MM.1S (cell line): ENCODE results near the gene RDH5.

Experiments used
- DNase-seq: peaks from one replicate; pipeline ENCODE4 v3.0.0-alpha.2; 2015
- H2AFZ ChIP-seq: fragments of 300-600 bp; sonication (generic); 2 replicates; pipeline ENCODE4 v1.6.0; 2016; ENCODE audit warnings: antibody characterized with exemption, low read length
- H3F3A ChIP-seq: fragments of 300-600 bp; sonication (generic); 2 replicates; pipeline ENCODE4 v1.6.1; 2016; ENCODE audit warnings: mild to moderate bottlenecking, antibody characterized with exemption, low read length, moderate library complexity, mixed read lengths; ENCODE audit not compliant: insufficient read depth
- H3K27ac ChIP-seq: fragments of 300-600 bp; sonication (generic); 2 replicates; pipeline ENCODE4 v1.5.1; 2016; ENCODE audit warnings: mild to moderate bottlenecking, low read length
- H3K27me3 ChIP-seq: fragments of 300-600 bp; sonication (generic); replicated peaks from 2 replicates; pipeline ENCODE4 v1.6.0; 2016; ENCODE audit warnings: low read length; ENCODE audit not compliant: insufficient read depth
- H3K36me3 ChIP-seq: fragments of 300-600 bp; sonication (generic); replicated peaks from 2 replicates; pipeline ENCODE4 v1.6.1; 2016; ENCODE audit warnings: mild to moderate bottlenecking, low read length, mixed read lengths; ENCODE audit not compliant: insufficient read depth
- H3K4me1 ChIP-seq: fragments of 300-600 bp; sonication (generic); 2 replicates; pipeline ENCODE4 v1.6.1; 2016; ENCODE audit warnings: low read length, mixed read lengths
- H3K4me2 ChIP-seq: fragments of 300-600 bp; sonication (generic); 2 replicates; pipeline ENCODE4 v1.6.0; 2016; ENCODE audit warnings: low read depth, low read length
- H3K4me3 ChIP-seq: fragments of 300-600 bp; sonication (generic); 2 replicates; pipeline ENCODE4 v1.5.1; 2016; ENCODE audit warnings: low read length, mixed read lengths
- H3K79me2 ChIP-seq: fragments of 300-600 bp; sonication (generic); 2 replicates; pipeline ENCODE4 v1.6.1; 2016; ENCODE audit warnings: mixed run types, low read length, mixed read lengths
- H3K9ac ChIP-seq: fragments of 300-600 bp; sonication (generic); 2 replicates; pipeline ENCODE4 v1.6.1; 2016; ENCODE audit warnings: low read length, mixed read lengths
- H3K9me2 ChIP-seq: fragments of 300-600 bp; sonication (generic); replicated peaks from 2 replicates; pipeline ENCODE4 v1.6.1; 2016; ENCODE audit warnings: mild to moderate bottlenecking, low read length, mixed read lengths; ENCODE audit not compliant: insufficient read depth
- H3K9me3 ChIP-seq: fragments of 300-600 bp; sonication (generic); replicated peaks from 2 replicates; pipeline ENCODE4 v1.6.1; 2016; ENCODE audit warnings: mild to moderate bottlenecking, low read length, mixed read lengths; ENCODE audit not compliant: insufficient read depth
- H4K20me1 ChIP-seq: fragments of 300-600 bp; sonication (generic); 2 replicates; pipeline ENCODE4 v1.6.1; 2016; ENCODE audit warnings: mild to moderate bottlenecking, low read length, moderate library complexity, mixed read lengths; ENCODE audit not compliant: insufficient read depth
- CTCF ChIP-seq: fragments of 300-600 bp; sonication (generic); IDR thresholded peaks from 2 replicates; pipeline ENCODE4 v1.5.1; 2016; ENCODE audit warnings: antibody characterized with exemption, low read length, mixed read lengths
- EZH2 ChIP-seq: fragments of 300-600 bp; sonication (generic); optimal IDR thresholded peaks from 2 replicates; pipeline ENCODE3; 2017; ENCODE audit warnings: low read depth, mild to moderate bottlenecking, antibody characterized with exemption, low read length, mixed read lengths
- EZH2phosphoT487 ChIP-seq: fragments of 300-600 bp; sonication (generic); IDR thresholded peaks from 2 replicates; pipeline ENCODE4 v1.6.1; 2018; ENCODE audit warnings: antibody characterized with exemption, low read length

The RDH5 gene

GRCh38 chr12:55720071-55720564 is at the start of gene RDH5:
RDH5 (plus strand) TSS chr12:55720393; CDS start chr12:55721185, 792 bp downstream.
- Histone ChIP-seq H3K4me2 (no peak within 1 kb of the TSS), H3F3A (peaks cover 10% of the 10 kb centered on the region; the same call in 1 of the 2 replicates), H3K9me3 (no peaks in the 10 kb centered on the region), H3K79me2 (peaks cover 21% of the 10 kb centered on the region), H3K27ac (no peak within 1 kb of the TSS), H3K4me3 (no peak within 1 kb of the TSS), H3K9ac (no peak within 1 kb of the TSS), H3K27me3 (no peaks in the 10 kb centered on the region), H3K9me2 (no peaks in the 10 kb centered on the region), H4K20me1 (no peaks in the 10 kb centered on the region), H2AFZ (no peak within 1 kb of the TSS), H3K36me3 (no peaks in the 10 kb centered on the region), H3K4me1 (peaks cover 15% of the 10 kb centered on the region)
- no peak for TF ChIP-seq CTCF
- no peak for TF ChIP-seq EZH2phosphoT487
- TF ChIP-seq EZH2 = no peak
- no peak for DNase-seq

- Histone ChIP-seq H3K27me3 (no peaks in the 10 kb centered on the region), H3K9me2 (no peaks in the 10 kb centered on the region), H3K79me2 (no peaks in the 10 kb centered on the region), H3K4me2 (no peak overlapping the region), H3K4me3 (no peak overlapping the region), H4K20me1 (no peaks in the 10 kb centered on the region), H3K4me1 (no peaks in the 10 kb centered on the region), H3K36me3 (no peaks in the 10 kb centered on the region), H2AFZ (no peak overlapping the region), H3K9me3 (no peaks in the 10 kb centered on the region), H3K27ac (no peak overlapping the region), H3F3A (no peaks in the 10 kb centered on the region), H3K9ac (no peak overlapping the region)
- no peak for TF ChIP-seq CTCF
- no peak for TF ChIP-seq EZH2
- TF ChIP-seq EZH2phosphoT487 = no peak
- DNase-seq = no peak
Measured at GRCh38 chr12:55671746-55672145, 48.4 kb upstream of the RDH5 start.

GRCh38 chr12:55673638-55674037 is 46.6 kb upstream of the RDH5 start:
- TF ChIP-seq CTCF (no peak), EZH2 (no peak), EZH2phosphoT487 (no peak)
- Histone ChIP-seq H3K4me3 (no peak overlapping the region), H2AFZ (peak overlapping the region; percentile 40), H3K79me2 (no peaks in the 10 kb centered on the region), H3K9me2 (no peaks in the 10 kb centered on the region), H3K27me3 (no peaks in the 10 kb centered on the region), H3K27ac (no peak overlapping the region; the same call in 1 of the 2 replicates), H3F3A (no peaks in the 10 kb centered on the region), H3K36me3 (no peaks in the 10 kb centered on the region), H3K9ac (no peak overlapping the region), H3K4me2 (peak overlapping the region; percentile 8; the same call in 1 of the 2 replicates), H3K9me3 (no peaks in the 10 kb centered on the region), H3K4me1 (no peaks in the 10 kb centered on the region), H4K20me1 (no peaks in the 10 kb centered on the region)
- DNase-seq = no peak
